Small intestine (tissue), 7 donors: ENCODE data around the gene ERC2. TPM values are rescaled to one million over a fixed set of nuclear protein-coding genes. Genes with fewer than 3 reads are reported as not detected.
"Not testable (repeated sequence)": the region's sequence is repeated elsewhere in the genome, so short reads cannot be mapped to it uniquely, and the experiment has no call there.

ENCODE experiments used
- DNase-seq, 2 donors: peaks; one replicate each; pipeline versions ENCODE4 v3.0.0 to v3.0.0-alpha.2; 2013
- FAIRE-seq: peaks from 2 replicates; lab custom pipeline; 2012; peaks lifted over from hg19 to GRCh38; lab: Jason Lieb, UNC
- H3K27ac ChIP-seq, 3 donors: one replicate each; pipeline ENCODE4 v1.5.1; 2013; ENCODE audit warnings: low read length in 2 of 3, mild to moderate bottlenecking in 2 of 3, control low read depth in 1 of 3, inconsistent platforms in 1 of 3, low read depth in 1 of 3, moderate library complexity in 1 of 3
- H3K27me3 ChIP-seq, 3 donors: one replicate each; pipeline ENCODE4 v1.6.1; 2013; ENCODE audit warnings: low read length in 3 of 3, inconsistent platforms in 1 of 3; ENCODE audit not compliant: control insufficient read depth in 3 of 3, insufficient read depth in 3 of 3
- H3K36me3 ChIP-seq, 3 donors: one replicate each; pipeline ENCODE4 v1.6.1; 2013; ENCODE audit warnings: low read length in 3 of 3, inconsistent platforms in 1 of 3, low read depth in 1 of 3, mild to moderate bottlenecking in 1 of 3, moderate library complexity in 1 of 3; ENCODE audit not compliant: control insufficient read depth in 3 of 3, insufficient read depth in 2 of 3
- H3K4me1 ChIP-seq, 3 donors: one replicate each; pipeline ENCODE4 v1.6.1; 2013; ENCODE audit warnings: low read length in 2 of 3, inconsistent platforms in 1 of 3, low read depth in 1 of 3, mild to moderate bottlenecking in 1 of 3, moderate library complexity in 1 of 3; ENCODE audit not compliant: control insufficient read depth in 3 of 3, insufficient read depth in 2 of 3
- H3K4me3 ChIP-seq, 3 donors: one replicate each; pipeline ENCODE4 v1.5.1; 2013; ENCODE audit warnings: low read length in 3 of 3, control low read depth in 1 of 3, inconsistent platforms in 1 of 3, low read depth in 1 of 3, mild to moderate bottlenecking in 1 of 3, moderate library complexity in 1 of 3
- H3K9me3 ChIP-seq, 2 donors: one replicate each; pipeline ENCODE4 v1.6.1; 2013; ENCODE audit warnings: low read depth in 1 of 2, low read length in 1 of 2; ENCODE audit not compliant: control insufficient read depth in 2 of 2, insufficient read depth in 1 of 2
- WGBS, 3 donors: extraction: QIAGEN DNeasy Blood & Tissue Kit; methylation state at CpG; one replicate each; pipeline ENCODE4 v1.1.7; 2013; 5-methylcytosine and 5-hydroxymethylcytosine counted together
- polyA plus RNA-seq, 4 donors: library from polyadenylated mRNA; stranded (reverse) in 3 of 4; unstranded in 1 of 4; fragments of 200-250 nt in 3 of 4; fragments of 120-200 nt in 1 of 4; gene quantifications; one replicate each; pipeline versions ENCODE4 v1.2.1 to v1.2.3, GENCODE V29; 2013
- donor health status: healthy with polysubstance abuse.
- donor health status: control.
- donor health status: control.
- donor health status: Bipolar disorder and iron deficiency.
- donor health status: healthy.

Gene ERC2
- polyA plus RNA-seq, 4 donors: 0.73 to 2.0 TPM; not detected in 2

- Histone ChIP-seq H3K4me1 (no peaks in the 10 kb centered on the region), H3K36me3 (no peaks in the 10 kb centered on the region), H3K27me3 (no peaks in the 10 kb centered on the region), H3K4me3 (no peak overlapping the region), H3K27ac (no peak overlapping the region), H3K9me3 (no peaks in the 10 kb centered on the region)
- DNase-seq (no peak), FAIRE-seq (no peak)
- WGBS, 3 donors: 86 to 94% (median 87%) methylated on average over 2 of the region's 2 CpGs
Observed at GRCh38 chr3:56023546-56023945, 444.7 kb downstream of the ERC2 start.

GRCh38 chr3:56022619-56023018, 445.6 kb downstream of the ERC2 start:
- H3K9me3 ChIP-seq: no peaks in the 10 kb centered on the region
- H3K4me1 ChIP-seq: no peaks in the 10 kb centered on the region
- H3K36me3 ChIP-seq: no peaks in the 10 kb centered on the region
- DNase-seq (no peak), FAIRE-seq (no peak)
- H3K27me3 ChIP-seq: no peaks in the 10 kb centered on the region
- H3K27ac ChIP-seq: no peak overlapping the region
- no peak overlapping the region for H3K4me3 ChIP-seq

- Histone ChIP-seq H3K27me3 (no peaks in the 10 kb centered on the region), H3K36me3 (no peaks in the 10 kb centered on the region), H3K4me1 (no peaks in the 10 kb centered on the region), H3K4me3 (no peak overlapping the region), H3K9me3 (no peaks in the 10 kb centered on the region), H3K27ac (no peak overlapping the region)
- FAIRE-seq: no peak
- DNase-seq: no peak
- 30 to 41% (median 32%) methylated on average over 4 of the region's 4 CpGs for WGBS, 3 donors
Observed at GRCh38 chr3:56019490-56020146, 448.6 kb downstream of the ERC2 start.

GRCh38 chr3:56015374-56015773, 452.9 kb downstream of the ERC2 start:
- not testable (repeated sequence) for FAIRE-seq, DNase-seq, H3K4me1 ChIP-seq, H3K9me3 ChIP-seq, H3K36me3 ChIP-seq, H3K27me3 ChIP-seq, H3K27ac ChIP-seq, H3K4me3 ChIP-seq
- 47 to 91% (median 79%) methylated on average over 1 of the region's 1 CpG for WGBS, 3 donors

DNA sequence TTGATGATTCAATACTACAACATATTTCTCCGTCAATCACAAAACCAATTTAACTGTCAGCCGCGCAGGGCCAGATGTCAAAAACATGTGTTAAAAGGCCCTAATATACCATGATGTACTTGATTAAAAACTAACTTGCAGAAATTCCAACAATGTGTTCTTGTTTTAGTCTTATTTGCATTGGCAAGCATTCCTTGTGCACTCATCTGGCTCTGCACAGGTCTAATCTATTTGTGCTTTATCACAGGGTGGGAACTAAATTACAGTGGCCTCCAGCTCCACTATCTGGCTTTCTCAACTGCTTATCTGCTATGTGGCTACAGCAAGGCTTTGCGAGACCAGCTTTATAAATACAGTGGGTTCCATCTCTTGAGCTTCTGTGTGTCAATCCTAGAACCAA, 455.5 kb downstream of the ERC2 start:
- Histone ChIP-seq H3K4me1 (no peaks in the 10 kb centered on the region), H3K27ac (no peak overlapping the region), H3K9me3 (no peaks in the 10 kb centered on the region), H3K4me3 (no peak overlapping the region), H3K27me3 (no peaks in the 10 kb centered on the region), H3K36me3 (no peaks in the 10 kb centered on the region)
- peak in 1 of 2 donors; percentile 13 for DNase-seq
- WGBS, 3 donors: 21 to 61% (median 46%) methylated on average over 4 of the region's 4 CpGs
- no peak for FAIRE-seq

DNA sequence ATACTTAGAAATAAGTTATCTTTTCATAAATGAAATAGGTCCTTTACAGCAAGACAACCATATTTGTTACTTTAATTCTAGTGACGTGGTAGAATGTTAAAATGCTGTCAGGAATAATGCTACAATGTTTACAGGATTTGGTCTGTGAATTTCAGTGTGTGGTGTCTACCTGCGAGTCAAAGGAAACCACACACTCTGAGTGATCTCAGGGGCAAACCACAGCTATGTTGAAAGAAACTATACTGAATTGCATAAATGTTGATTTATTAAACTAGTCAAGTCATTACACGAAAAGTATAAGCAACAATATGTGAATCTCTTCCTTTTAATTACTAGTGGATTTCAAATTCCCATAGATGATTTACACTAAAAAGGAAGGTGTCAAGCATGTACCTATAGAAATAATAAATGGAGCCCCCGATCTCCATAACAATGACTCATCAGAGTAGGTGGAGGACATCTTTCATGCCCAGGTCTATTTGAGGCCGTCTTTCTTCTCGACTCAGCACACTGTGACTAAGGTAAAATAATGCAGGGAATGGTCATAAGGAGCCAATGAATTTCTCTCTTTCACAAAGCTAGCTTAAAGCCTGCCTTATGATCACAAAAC, 463.0 kb downstream of the ERC2 start:
- DNase-seq: no peak
- no peak for FAIRE-seq
- Histone ChIP-seq H3K4me3 (no peak overlapping the region), H3K9me3 (no peaks in the 10 kb centered on the region), H3K36me3 (no peaks in the 10 kb centered on the region), H3K27ac (no peak overlapping the region), H3K27me3 (peaks cover 0 to 2% (median 0%) of the 10 kb centered on the region in 3 donors), H3K4me1 (no peaks in the 10 kb centered on the region)
- WGBS, 3 donors: 69 to 75% (median 73%) methylated on average over 6 of the region's 6 CpGs

DNA sequence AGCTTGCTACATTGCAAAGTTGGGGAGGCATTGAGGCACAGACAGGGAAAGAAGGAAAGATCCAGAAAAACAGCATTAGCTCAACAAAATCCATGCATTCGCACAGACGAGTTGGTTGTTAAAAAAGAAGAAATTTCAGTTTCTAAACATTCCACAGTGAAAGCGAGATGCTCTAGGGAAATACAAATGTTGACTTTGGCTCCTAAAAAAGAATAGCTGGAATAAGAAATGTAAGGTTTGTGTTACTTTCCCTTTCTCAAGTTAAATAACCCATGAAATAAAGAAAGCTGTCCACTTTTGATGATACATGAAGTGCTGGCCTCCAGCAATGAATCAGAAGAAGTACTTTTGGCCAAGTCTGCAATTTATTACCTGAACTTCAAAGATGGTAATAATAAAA, 465.1 kb downstream of the ERC2 start:
- Histone ChIP-seq H3K36me3 (no peaks in the 10 kb centered on the region), H3K4me3 (no peak overlapping the region), H3K9me3 (no peaks in the 10 kb centered on the region), H3K27me3 (peaks cover 0 to 2% (median 0%) of the 10 kb centered on the region in 3 donors), H3K4me1 (no peaks in the 10 kb centered on the region), H3K27ac (no peak overlapping the region)
- DNase-seq: no peak
- FAIRE-seq: no peak
- WGBS, 3 donors: 77 to 90% (median 80%) methylated on average over 3 of the region's 3 CpGs

DNA sequence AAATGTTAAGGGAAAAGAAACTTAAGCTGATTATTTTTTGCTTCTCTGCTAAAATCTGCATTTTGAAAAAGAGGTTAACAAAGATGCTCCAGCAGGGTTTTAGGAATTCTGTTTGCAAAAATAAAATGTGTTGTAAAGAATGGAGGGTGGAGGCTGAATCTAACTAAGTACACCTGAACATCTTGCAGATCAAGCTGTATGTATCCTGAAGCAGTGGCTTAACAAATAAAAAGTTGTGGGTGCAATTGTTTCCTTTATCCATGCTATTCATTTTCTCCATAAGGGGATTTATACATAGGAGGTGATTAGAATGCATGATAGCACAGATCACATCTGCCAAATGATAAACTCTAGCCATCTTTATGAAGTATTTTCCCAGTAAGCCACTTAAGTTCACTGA, 466.3 kb downstream of the ERC2 start:
- Histone ChIP-seq H3K4me3 (no peak overlapping the region), H3K27ac (no peak overlapping the region), H3K27me3 (peaks cover 0 to 2% (median 0%) of the 10 kb centered on the region in 3 donors), H3K36me3 (no peaks in the 10 kb centered on the region), H3K4me1 (no peaks in the 10 kb centered on the region), H3K9me3 (no peaks in the 10 kb centered on the region)
- DNase-seq (no peak), FAIRE-seq (no peak)

DNA sequence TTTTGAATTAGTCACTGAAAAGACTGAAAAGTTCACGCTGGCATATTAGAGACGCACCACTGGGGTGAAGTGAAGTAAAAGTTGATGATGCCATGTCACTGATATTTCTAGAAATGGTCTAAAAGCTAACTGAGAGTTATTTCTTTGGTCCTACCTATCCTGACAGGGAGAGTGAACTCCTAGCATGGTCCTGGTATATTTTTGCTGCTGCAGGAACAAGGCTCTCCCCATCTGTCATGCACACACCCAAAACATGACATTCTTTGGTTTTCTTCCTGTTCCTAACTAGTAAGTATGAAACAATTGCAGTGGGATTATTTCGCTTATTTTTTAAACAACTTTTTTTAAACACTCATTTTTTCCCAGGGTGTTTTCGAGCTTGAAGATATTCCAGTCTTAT, 466.7 kb downstream of the ERC2 start:
- 65 to 74% (median 73%) methylated on average over 4 of the region's 4 CpGs for WGBS, 3 donors
- peaks cover 0 to 2% (median 0%) of the 10 kb centered on the region in 3 donors for H3K27me3 ChIP-seq
- no peak overlapping the region for H3K4me3 ChIP-seq
- no peaks in the 10 kb centered on the region for H3K9me3 ChIP-seq
- H3K27ac ChIP-seq: no peak overlapping the region
- no peaks in the 10 kb centered on the region for H3K4me1 ChIP-seq
- H3K36me3 ChIP-seq: no peaks in the 10 kb centered on the region
- no peak for DNase-seq
- no peak for FAIRE-seq
